ENCODE results near the gene TMEM255A. TPM values are rescaled to one million over a fixed set of nuclear protein-coding genes. Genes with fewer than 3 reads are reported as not detected.

TMEM255A gene
- total and polyA plus RNA-seq, 2 of the 13 experiments (the other 11 are each of a cell fraction or from before 2014, with no cell fraction given) = 0.13 to 0.40 TPM

- TF ChIP-seq NFIC (IDR thresholded peaks at IDR 0.05; ENCODE audit: low read length) (no peak), ZNF292 (CRISPR knock-in tag; IDR thresholded peaks at IDR 0.05; ENCODE audit: borderline replicate concordance, low read depth) (peak; percentile 28; the same call in 1 of the 2 replicates), RBM22 (optimal IDR thresholded peaks at IDR 0.05; ENCODE audit: low read length) (peak; percentile 83), TAF1 (CRISPR knock-in tag; IDR thresholded peaks at IDR 0.05) (peak; percentile 62; the same call in 1 of the 2 replicates), TARDBP (CRISPR knock-in tag; IDR thresholded peaks at IDR 0.05) (peak; percentile 21; the same call in 1 of the 2 replicates), RORA (CRISPR knock-in tag; IDR thresholded peaks at IDR 0.05) (no peak), HMGA1 (CRISPR knock-in tag; conservative IDR thresholded peaks at IDR 0.05) (no peak), THAP11 (CRISPR knock-in tag; IDR thresholded peaks at IDR 0.05) (peak; percentile 89), MED1 (CRISPR knock-in tag; IDR thresholded peaks at IDR 0.05) (peak; percentile 40; the same call in 1 of the 2 replicates), GFI1 (CRISPR knock-in tag; IDR thresholded peaks at IDR 0.05; ENCODE audit: borderline replicate concordance) (no peak), GZF1 (CRISPR knock-in tag; IDR thresholded peaks at IDR 0.05) (no peak), ZNF33B (CRISPR knock-in tag; IDR thresholded peaks at IDR 0.05) (no peak), RBFOX2 (IDR thresholded peaks at IDR 0.05; ENCODE audit: low read depth, low read length) (0 out of 2 replicates have a peak, but pooled peaks have one; percentile 28), SP1 (IDR thresholded peaks at IDR 0.05) (no peak), SP1 (CRISPR knock-in tag; IDR thresholded peaks at IDR 0.05) (0 out of 2 replicates have a peak, but pooled peaks have one; percentile 26), SYNCRIP (IDR thresholded peaks at IDR 0.05; ENCODE audit: insufficient read depth, low read depth, low read length) (no peak), ZNF740 (CRISPR knock-in tag; IDR thresholded peaks at IDR 0.05) (no peak), FOXJ3 (CRISPR knock-in tag; IDR thresholded peaks at IDR 0.05; ENCODE audit: borderline replicate concordance) (peak; percentile 94), FOXK1 (CRISPR knock-in tag; IDR thresholded peaks at IDR 0.05; ENCODE audit: borderline replicate concordance, low read depth) (peak; percentile 98), KAT8 (CRISPR knock-in tag; IDR thresholded peaks at IDR 0.05) (peak; percentile 89), ETS1 (CRISPR knock-in tag; IDR thresholded peaks at IDR 0.05) (no peak), ZBTB20 (CRISPR knock-in tag; IDR thresholded peaks at IDR 0.05; ENCODE audit: borderline replicate concordance, low read depth) (no peak), ZZZ3 (CRISPR knock-in tag; IDR thresholded peaks at IDR 0.05; ENCODE audit: borderline replicate concordance) (0 out of 2 replicates have a peak, but pooled peaks have one; percentile 69), CTCF (CRISPR knock-in tag; IDR thresholded peaks at IDR 0.05) (no peak)
- TF ChIP-seq, protein P1, sequence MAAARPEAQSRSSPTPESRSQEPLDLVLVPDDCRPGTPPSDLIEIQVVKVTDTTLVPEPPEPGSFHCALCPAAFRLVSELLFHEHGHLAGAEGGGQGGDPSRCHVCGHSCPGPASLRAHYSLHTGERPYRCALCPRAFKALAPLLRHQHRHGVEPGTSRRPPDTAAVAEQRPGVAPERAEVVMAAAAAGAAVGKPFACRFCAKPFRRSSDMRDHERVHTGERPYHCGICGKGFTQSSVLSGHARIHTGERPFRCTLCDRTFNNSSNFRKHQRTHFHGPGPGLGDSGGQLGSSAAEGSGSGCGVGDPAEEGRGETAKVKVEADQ (CRISPR knock-in tag; IDR thresholded peaks at IDR 0.05; ENCODE audit: borderline replicate concordance) = 0 out of 2 replicates have a peak, but pooled peaks have one; percentile 48
- TF ChIP-seq, protein P2, sequence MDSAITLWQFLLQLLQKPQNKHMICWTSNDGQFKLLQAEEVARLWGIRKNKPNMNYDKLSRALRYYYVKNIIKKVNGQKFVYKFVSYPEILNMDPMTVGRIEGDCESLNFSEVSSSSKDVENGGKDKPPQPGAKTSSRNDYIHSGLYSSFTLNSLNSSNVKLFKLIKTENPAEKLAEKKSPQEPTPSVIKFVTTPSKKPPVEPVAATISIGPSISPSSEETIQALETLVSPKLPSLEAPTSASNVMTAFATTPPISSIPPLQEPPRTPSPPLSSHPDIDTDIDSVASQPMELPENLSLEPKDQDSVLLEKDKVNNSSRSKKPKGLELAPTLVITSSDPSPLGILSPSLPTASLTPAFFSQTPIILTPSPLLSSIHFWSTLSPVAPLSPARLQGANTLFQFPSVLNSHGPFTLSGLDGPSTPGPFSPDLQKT (CRISPR knock-in tag; IDR thresholded peaks at IDR 0.05; ENCODE audit: borderline replicate concordance) = no peak
Measured at GRCh38 chrX:120244735-120245498, 66.3 kb downstream of the TMEM255A start (continued).
